Smooth muscle cell (in vitro differentiated cells): ENCODE results near the gene XCL1. TPM values are rescaled to one million over a fixed set of nuclear protein-coding genes. Genes with fewer than 3 reads are reported as not detected.
"Not testable (repeated sequence)": the region's sequence is repeated elsewhere in the genome, so short reads cannot be mapped to it uniquely, and the experiment has no call there.

Source experiments
- DNase-seq: peaks from one replicate; lab custom pipeline; 2025; ENCODE audit not compliant: unreplicated experiment; lab: John Stamatoyannopoulos, UW
- H2AFZ ChIP-seq: fragments of 200-600 bp; sonication (generic); 2 replicates; pipeline ENCODE4 v1.6.0; 2016; ENCODE audit warnings: antibody characterized with exemption, low read depth, mild to moderate bottlenecking
- H3F3A ChIP-seq: fragments of 200-600 bp; sonication (generic); 2 replicates; pipeline ENCODE4 v1.6.0; 2017; ENCODE audit warnings: antibody characterized with exemption, low read depth
- H3K27ac ChIP-seq: fragments of 200-600 bp; sonication (generic); 2 replicates; pipeline ENCODE4 v1.5.1; 2016; ENCODE audit warnings: low read depth, mild to moderate bottlenecking
- H3K27me3 ChIP-seq: fragments of 200-600 bp; sonication (generic); 2 replicates; pipeline ENCODE4 v1.6.1; 2016; ENCODE audit warnings: low read depth, mild to moderate bottlenecking
- H3K36me3 ChIP-seq: fragments of 200-600 bp; sonication (generic); 2 replicates; pipeline ENCODE4 v1.5.1; 2016; ENCODE audit warnings: low read depth
- H3K4me1 ChIP-seq: fragments of 200-600 bp; sonication (generic); 2 replicates; pipeline ENCODE4 v1.5.1; 2016; ENCODE audit warnings: low read depth
- H3K4me2 ChIP-seq: fragments of 200-600 bp; sonication (generic); 2 replicates; pipeline ENCODE4 v1.6.0; 2016; ENCODE audit warnings: mild to moderate bottlenecking
- H3K4me3 ChIP-seq: fragments of 200-600 bp; sonication (generic); 2 replicates; pipeline ENCODE4 v1.5.1; 2016; ENCODE audit warnings: mild to moderate bottlenecking
- H3K79me2 ChIP-seq: fragments of 200-600 bp; sonication (generic); 2 replicates; pipeline ENCODE4 v1.6.0; 2016; ENCODE audit warnings: low read depth, mild to moderate bottlenecking
- H3K9ac ChIP-seq: fragments of 200-600 bp; sonication (generic); 2 replicates; pipeline ENCODE4 v1.6.0; 2016; ENCODE audit warnings: low read depth
- H3K9me3 ChIP-seq: fragments of 200-600 bp; sonication (generic); replicated peaks from 2 replicates; pipeline ENCODE4 v1.5.1; 2016; ENCODE audit warnings: low read depth
- H4K20me1 ChIP-seq: fragments of 200-600 bp; sonication (generic); 2 replicates; pipeline ENCODE4 v1.6.0; 2016; ENCODE audit warnings: low read depth
- CTCF ChIP-seq: fragments of 200-600 bp; sonication (generic); IDR thresholded peaks from 2 replicates; pipeline ENCODE4 v1.5.1; 2017; ENCODE audit warnings: borderline replicate concordance, mild to moderate bottlenecking, antibody characterized with exemption; ENCODE audit not compliant: insufficient read depth, poor library complexity, severe bottlenecking
- WGBS: methylation state at CpG from one replicate; pipeline ENCODE4 v1.1.7; 2016; ENCODE audit warnings: low lambda C conversion rate; 5-methylcytosine and 5-hydroxymethylcytosine counted together
- polyA plus RNA-seq: library from polyadenylated mRNA; unstranded; fragments of >200 nt; fragmentation: Nextera tagmentation; extraction: Ambion mirVana; gene quantifications from 2 replicates; pipeline ENCODE4 v1.2.1, GENCODE V29; 2016
- total RNA-seq: library from RNA; depleted of rRNA; stranded (reverse); fragments of >200 nt; gene quantifications from 2 replicates; pipeline ENCODE4 v1.2.3, GENCODE V29; 2014

XCL1 gene
- total and polyA plus RNA-seq, 2 experiments from 2014 or later = 0.45 TPM; not detected in 1

- TF ChIP-seq CTCF = no peak
- WGBS = 93% methylated on average over 5 of the region's 5 CpGs
These were observed 14.7 kb downstream of the XCL1 start for GRCh38 chr1:168591066-168591465.

GRCh38 chr1:168591641-168592250 is 15.3 kb downstream of the XCL1 start:
- H3K4me3 ChIP-seq = no peak overlapping the region
- H3K36me3 ChIP-seq = no peaks in the 10 kb centered on the region
- 98% methylated on average over 2 of the region's 2 CpGs for WGBS
- no peak overlapping the region for H3K9ac ChIP-seq
- no peaks in the 10 kb centered on the region for H3K27me3 ChIP-seq
- no peaks in the 10 kb centered on the region for H3K79me2 ChIP-seq
- TF ChIP-seq CTCF = no peak
- H3K27ac ChIP-seq = no peak overlapping the region
- no peaks in the 10 kb centered on the region for H3F3A ChIP-seq
- H3K9me3 ChIP-seq = no peaks in the 10 kb centered on the region
- no peaks in the 10 kb centered on the region for H4K20me1 ChIP-seq
- no peak overlapping the region for H3K4me2 ChIP-seq
- no peak overlapping the region for H2AFZ ChIP-seq
- no peak for DNase-seq
- H3K4me1 ChIP-seq = no peaks in the 10 kb centered on the region

More at GRCh38 chr1:168591066-168591465, 14.7 kb downstream of the XCL1 start:
- no peak overlapping the region for H3K27ac ChIP-seq
- no peaks in the 10 kb centered on the region for H3F3A ChIP-seq
- H2AFZ ChIP-seq = no peak overlapping the region
- H3K9ac ChIP-seq = no peak overlapping the region
- no peak overlapping the region for H3K4me3 ChIP-seq
- no peaks in the 10 kb centered on the region for H3K27me3 ChIP-seq
- no peak for DNase-seq
- H3K4me1 ChIP-seq = no peaks in the 10 kb centered on the region
- H3K36me3 ChIP-seq = no peaks in the 10 kb centered on the region
- no peak overlapping the region for H3K4me2 ChIP-seq
- H3K79me2 ChIP-seq = no peaks in the 10 kb centered on the region
- no peaks in the 10 kb centered on the region for H3K9me3 ChIP-seq
- H4K20me1 ChIP-seq = no peaks in the 10 kb centered on the region

- not testable (repeated sequence) for H3F3A ChIP-seq, H3K79me2 ChIP-seq, DNase-seq, H3K36me3 ChIP-seq, H3K4me3 ChIP-seq, H3K27ac ChIP-seq, H3K4me1 ChIP-seq, H3K4me2 ChIP-seq, H2AFZ ChIP-seq, H4K20me1 ChIP-seq, H3K27me3 ChIP-seq, H3K9ac ChIP-seq, H3K9me3 ChIP-seq
These were observed 19.0 kb downstream of the XCL1 start for GRCh38 chr1:168595403-168595802.

GRCh38 chr1:168598125-168598524 is 21.7 kb downstream of the XCL1 start:
- DNase-seq = no peak
- no peak overlapping the region for H3K27ac ChIP-seq
- H3F3A ChIP-seq = no peaks in the 10 kb centered on the region
- no peaks in the 10 kb centered on the region for H4K20me1 ChIP-seq
- no peak overlapping the region for H3K9ac ChIP-seq
- H3K27me3 ChIP-seq = no peaks in the 10 kb centered on the region
- H3K4me3 ChIP-seq = no peak overlapping the region
- H2AFZ ChIP-seq = no peak overlapping the region
- TF ChIP-seq CTCF = no peak
- H3K36me3 ChIP-seq = no peaks in the 10 kb centered on the region
- WGBS = 73% methylated on average over 3 of the region's 3 CpGs
- no peaks in the 10 kb centered on the region for H3K4me1 ChIP-seq
- H3K4me2 ChIP-seq = no peak overlapping the region
- no peaks in the 10 kb centered on the region for H3K9me3 ChIP-seq
- no peaks in the 10 kb centered on the region for H3K79me2 ChIP-seq
